Measurements from ENCODE around the gene OR2W3. TPM values are rescaled to one million over a fixed set of nuclear protein-coding genes. Genes with fewer than 3 reads are reported as not detected.

OR2W3 gene
- polyA plus RNA-seq, 1 donor from 2014 or later = not detected

GRCh38 chr1:247854899-247855545 is 40.4 kb upstream of the OR2W3 start:
- no peak overlapping the region for H3K4me3 ChIP-seq (ENCODE audit: low read length)
- no peak overlapping the region for H3K27ac ChIP-seq (ENCODE audit: low read length)
- no peaks in the 10 kb centered on the region for H3K9me3 ChIP-seq (ENCODE audit: low read length)
- H2AFZ ChIP-seq (ENCODE audit: low read depth, low read length) = no peak overlapping the region
- no peaks in the 10 kb centered on the region for H3K9me2 ChIP-seq (ENCODE audit: insufficient read depth, low read length)
- no peak overlapping the region for H3K9ac ChIP-seq (ENCODE audit: low read length)
- H3K79me2 ChIP-seq (replicated peaks; ENCODE audit: insufficient read depth, low read length) = no peaks in the 10 kb centered on the region
- TF ChIP-seq SMC3 (conservative IDR thresholded peaks at IDR 0.05; ENCODE audit: poor library complexity) = no peak
- no peak for TF ChIP-seq EP300 (conservative IDR thresholded peaks at IDR 0.05; ENCODE audit: poor library complexity, severe bottlenecking)
- TF ChIP-seq RAD21 (conservative IDR thresholded peaks at IDR 0.05) = no peak
- no peak for TF ChIP-seq REST (IDR thresholded peaks at IDR 0.05; ENCODE audit: borderline replicate concordance)
- no peak for TF ChIP-seq EZH2 (IDR thresholded peaks at IDR 0.05; ENCODE audit: borderline replicate concordance, insufficient read depth, low read length, poor library complexity, severe bottlenecking)
- TF ChIP-seq POLR2AphosphoS5 (IDR thresholded peaks at IDR 0.05) = no peak
- no peak for TF ChIP-seq MXI1 (conservative IDR thresholded peaks at IDR 0.05; ENCODE audit: poor library complexity, severe bottlenecking)
- TF ChIP-seq TAF1 (IDR thresholded peaks at IDR 0.05; ENCODE audit: low read depth) = no peak
- TF ChIP-seq CTCF (IDR thresholded peaks at IDR 0.05; ENCODE audit: poor library complexity, severe bottlenecking) = no peak
- no peaks in the 10 kb centered on the region for H3K27me3 ChIP-seq (ENCODE audit: insufficient read depth, low read depth, low read length)
- H3K4me2 ChIP-seq (ENCODE audit: low read length) = no peak overlapping the region
- H3K36me3 ChIP-seq (ENCODE audit: insufficient read depth, low read length) = no peaks in the 10 kb centered on the region
- H4K20me1 ChIP-seq (ENCODE audit: insufficient read depth) = no peaks in the 10 kb centered on the region
- no peaks in the 10 kb centered on the region for H3F3A ChIP-seq (ENCODE audit: insufficient read depth, low read length, poor library complexity, severe bottlenecking)

GRCh38 chr1:247855911-247856310 is 39.5 kb upstream of the OR2W3 start:
- Histone ChIP-seq H3K79me2 (replicated peaks; ENCODE audit: insufficient read depth, low read length) (no peaks in the 10 kb centered on the region), H3K9ac (ENCODE audit: low read length) (no peak overlapping the region), H3F3A (ENCODE audit: insufficient read depth, low read length, poor library complexity, severe bottlenecking) (no peaks in the 10 kb centered on the region), H3K4me2 (ENCODE audit: low read length) (no peak overlapping the region), H3K9me3 (ENCODE audit: low read length) (no peaks in the 10 kb centered on the region), H3K27me3 (ENCODE audit: insufficient read depth, low read depth, low read length) (no peaks in the 10 kb centered on the region), H3K36me3 (ENCODE audit: insufficient read depth, low read length) (no peaks in the 10 kb centered on the region), H3K4me3 (ENCODE audit: low read length) (no peak overlapping the region), H3K27ac (ENCODE audit: low read length) (no peak overlapping the region), H2AFZ (ENCODE audit: low read depth, low read length) (no peak overlapping the region), H4K20me1 (ENCODE audit: insufficient read depth) (no peaks in the 10 kb centered on the region), H3K9me2 (ENCODE audit: insufficient read depth, low read length) (no peaks in the 10 kb centered on the region)
- TF ChIP-seq REST (IDR thresholded peaks at IDR 0.05; ENCODE audit: borderline replicate concordance) = no peak
- no peak for TF ChIP-seq TAF1 (IDR thresholded peaks at IDR 0.05; ENCODE audit: low read depth)
- TF ChIP-seq EP300 (conservative IDR thresholded peaks at IDR 0.05; ENCODE audit: poor library complexity, severe bottlenecking) = no peak
- no peak for TF ChIP-seq SMC3 (conservative IDR thresholded peaks at IDR 0.05; ENCODE audit: poor library complexity)
- TF ChIP-seq CTCF (IDR thresholded peaks at IDR 0.05; ENCODE audit: poor library complexity, severe bottlenecking) = no peak
- TF ChIP-seq MXI1 (conservative IDR thresholded peaks at IDR 0.05; ENCODE audit: poor library complexity, severe bottlenecking) = no peak
- no peak for TF ChIP-seq POLR2AphosphoS5 (IDR thresholded peaks at IDR 0.05)
- no peak for TF ChIP-seq RAD21 (conservative IDR thresholded peaks at IDR 0.05)
